GM12878 (cell line): ENCODE results near the gene ATP10A. TPM values are rescaled to one million over a fixed set of nuclear protein-coding genes. Genes with fewer than 3 reads are reported as not detected.

Experiments
- ATAC-seq: fragments of 200-7000 bp; cut with Tn5 transposase; 3 replicates; pipeline ENCODE4 v1.9.1; 2020; ENCODE audit warnings: mild to moderate bottlenecking, moderate library complexity
- BruUV-seq: library from RNA; stranded (reverse); fragments of 400-500 nt; replicated peaks from 2 replicates; lab custom pipeline; 2021; lab: Mats Ljungman, UMichigan
- CTCF ChIA-PET: fragments of 300-600 bp; sonication (Branson Sonifier 250); formaldehyde crosslinking; extraction: SDS; loops from one replicate; lab custom pipeline; 2021; ENCODE audit warnings: inconsistent platforms; lab: Yijun Ruan, JAX
- POLR2A ChIA-PET: fragments of 350-600 bp; formaldehyde crosslinking; extraction: SDS; loops from one replicate; lab custom pipeline; 2021; ENCODE audit warnings: inconsistent platforms; lab: Charles Lee
- RAD21 ChIA-PET: fragments of 300-600 bp; sonication (Branson Sonifier 250); formaldehyde crosslinking; loops from one replicate; lab custom pipeline; 2023; ENCODE audit warnings: antibody characterized with exemption; ENCODE audit not compliant: unreplicated experiment; lab: Charles Lee
- SMC1A ChIA-PET: fragments of 300-600 bp; sonication (Branson Sonifier 250); formaldehyde crosslinking; loops from one replicate; lab custom pipeline; 2023; ENCODE audit not compliant: unreplicated experiment, uncharacterized antibody; lab: Charles Lee
- DNase-seq: peaks from one replicate; pipeline ENCODE4 v3.0.0-alpha.2; 2011; ENCODE audit warnings: low read depth, low spot score
- FAIRE-seq: peaks from 3 replicates; lab custom pipeline; 2011; peaks lifted over from hg19 to GRCh38; lab: Jason Lieb, UNC
- H2AFZ ChIP-seq: 2 replicates; pipeline ENCODE4 v1.6.0; 2011; ENCODE audit warnings: low read depth, low read length, control low read depth; ENCODE audit not compliant: control insufficient read depth
- H3K27ac ChIP-seq: 2 replicates; pipeline ENCODE4 v1.5.1; 2011; ENCODE audit warnings: control low read depth; ENCODE audit not compliant: control insufficient read depth, insufficient read depth
- H3K27me3 ChIP-seq, 2 experiments: replicated peaks in 1 of 2; 2 replicates each; pipeline versions ENCODE4 v1.6.0 to v1.6.1; 2011; ENCODE audit warnings: low read length in 1 of 2; ENCODE audit not compliant: control insufficient read depth in 2 of 2, insufficient read depth in 2 of 2
- H3K36me3 ChIP-seq, 2 experiments: 2 replicates each; pipeline ENCODE4 v1.5.1; 2011; ENCODE audit warnings: low read length in 1 of 2; ENCODE audit not compliant: control insufficient read depth in 2 of 2, insufficient read depth in 2 of 2
- H3K4me1 ChIP-seq: 2 replicates; pipeline ENCODE4 v1.6.1; 2011; ENCODE audit warnings: mild to moderate bottlenecking, low read length, moderate library complexity, mixed read lengths; ENCODE audit not compliant: control insufficient read depth, insufficient read depth
- H3K4me2 ChIP-seq: 2 replicates; pipeline ENCODE4 v1.6.0; 2011; ENCODE audit warnings: control low read depth; ENCODE audit not compliant: control insufficient read depth, insufficient read depth
- H3K4me3 ChIP-seq: fragments of 200-600 bp; sonication (generic); 2 replicates; pipeline ENCODE4 v1.5.1; 2016
- H3K79me2 ChIP-seq: 2 replicates; pipeline ENCODE4 v1.6.0; 2011; ENCODE audit warnings: low read length; ENCODE audit not compliant: control insufficient read depth, insufficient read depth
- H3K9ac ChIP-seq: 2 replicates; pipeline ENCODE4 v1.8.0; 2011; ENCODE audit warnings: low read length, control low read depth, mixed read lengths; ENCODE audit not compliant: control insufficient read depth, insufficient read depth
- H3K9me3 ChIP-seq: replicated peaks from 3 replicates; pipeline ENCODE4 v1.5.1; 2011; ENCODE audit warnings: mild to moderate bottlenecking, low read length; ENCODE audit not compliant: control insufficient read depth, insufficient read depth
- H4K20me1 ChIP-seq: 2 replicates; pipeline ENCODE4 v1.6.0; 2011; ENCODE audit not compliant: control insufficient read depth, insufficient read depth
- CHD2 ChIP-seq: IDR thresholded peaks from 2 replicates; pipeline ENCODE4 v1.6.1; 2011; ENCODE audit warnings: low read depth, low read length, improper control_type of control experiment, borderline replicate concordance
- DPF2 ChIP-seq: fragments of 450-650 bp; IDR thresholded peaks from 2 replicates; pipeline ENCODE4 v1.6.1; 2017; ENCODE audit warnings: mild to moderate bottlenecking
- E2F8 ChIP-seq: fragments of 450-650 bp; IDR thresholded peaks from 2 replicates; pipeline ENCODE4 v1.6.1; 2018; ENCODE audit warnings: mild to moderate bottlenecking, low read depth, moderate library complexity; ENCODE audit not compliant: partially characterized antibody
- IKZF2 ChIP-seq, 2 experiments: fragments of 450-650 bp; IDR thresholded peaks; 2 replicates each; pipeline ENCODE4 v1.6.1; 2017; ENCODE audit warnings: mild to moderate bottlenecking in 2 of 2, moderate library complexity in 2 of 2
- JUND ChIP-seq: IDR thresholded peaks from 2 replicates; pipeline ENCODE4 v1.6.1; 2012; ENCODE audit warnings: low read depth, mild to moderate bottlenecking, low read length, improper control_type of control experiment, moderate library complexity
- NFIC ChIP-seq: IDR thresholded peaks from 2 replicates; pipeline ENCODE4 v1.6.1; 2012; ENCODE audit warnings: low read depth, mild to moderate bottlenecking, inconsistent platforms, low read length, moderate library complexity
- WGBS: methylation state at CpG from one replicate; pipeline ENCODE4 v1.1.6; 2016; ENCODE audit warnings: low lambda C conversion rate; ENCODE audit not compliant: insufficient replicate concordance, insufficient coverage; ENCODE audit errors: missing lambda C conversion rate; 5-methylcytosine and 5-hydroxymethylcytosine counted together
- in situ Hi-C: fragments of 300-500 bp; cut with MboI; formaldehyde crosslinking; loops from 9 replicates; pipeline ENCODE4 v1.14.3; 2018; ENCODE audit warnings: mixed read lengths
- intact Hi-C: fragments of 100-400 bp; cut with micrococcal nuclease; formaldehyde crosslinking; loops from one replicate; pipeline ENCODE4 v1.14.2; 2022; ENCODE audit not compliant: unreplicated experiment
- polyA plus RNA-seq, 11 experiments: library from polyadenylated mRNA; depleted of rRNA in 4 of 11; unstranded in 6 of 11; stranded (reverse) in 5 of 11; fragments of >200 nt; fragmentation: Nextera tagmentation in 4 of 11; fragmentation: Illumina TruSeq in 1 of 11; extraction: Ambion mirVana in 4 of 11; extraction: Trizol in 1 of 11; gene quantifications; 1 replicate in 1 of 11; 2 replicates in 10 of 11; pipeline versions ENCODE4 v1.2.1 to v1.2.3, GENCODE V29; 2011 to 2016; ENCODE audit warnings: inconsistent platforms in 2 of 11, missing spikeins in 2 of 11, low read depth in 1 of 11
- total RNA-seq, 4 experiments: library from RNA; depleted of rRNA in 3 of 4; stranded (reverse); fragments of >200 nt in 3 of 4; fragmentation: Illumina TruSeq in 1 of 4; extraction: Trizol in 1 of 4; gene quantifications; 2 replicates each; pipeline versions ENCODE4 v1.2.1 to v1.2.3, GENCODE V29; 2013 to 2021

The ATP10A gene
- total and polyA plus RNA-seq, 10 of the 15 experiments (the other 5 are each of a cell fraction or from before 2014, with no cell fraction given): 0.04 to 1.5 (median 0.31) TPM; not detected in 2

GRCh38 chr15:25838191-25838870 is 24.8 kb downstream of the ATP10A start:
- POLR2A ChIA-PET: no interaction called here
- no TSS peak for BruUV-seq
- no peak overlapping the region for H3K27ac ChIP-seq

More at GRCh38 chr15:25838191-25838870, 24.8 kb downstream of the ATP10A start:
- Histone ChIP-seq H3K79me2 (no peaks in the 10 kb centered on the region), H3K4me1 (no peaks in the 10 kb centered on the region), H3K36me3 (no peaks in the 10 kb centered on the region), H3K9ac (no peak overlapping the region), H4K20me1 (no peaks in the 10 kb centered on the region), H2AFZ (no peak overlapping the region), H3K9me3 (no peaks in the 10 kb centered on the region), H3K4me3 (no peak overlapping the region), H3K4me2 (no peak overlapping the region), H3K27me3 (no peaks in the 10 kb centered on the region)
- no peak for FAIRE-seq
- DNase-seq: no peak
- ChIA-PET CTCF (no interaction called here), RAD21 (no interaction called here), SMC1A (no interaction called here)
- in situ Hi-C loops: no loop called here
- no peak for ATAC-seq
- intact Hi-C loops: no loop called here
- TF ChIP-seq NFIC (no peak), DPF2 (no peak), JUND (no peak), IKZF2 (IDR thresholded peaks at IDR 0.05) (no peak), CHD2 (no peak), E2F8 (no peak)
- 9% methylated on average over 8 of the region's 8 CpGs for WGBS
